ENCODE data around the gene C2CD5.

The C2CD5 gene

GRCh38 chr12:22413592-22413991, 130.8 kb downstream of the C2CD5 start:
- no peak for DNase-seq

- no peak for DNase-seq
These were observed 131.8 kb downstream of the C2CD5 start for GRCh38 chr12:22412581-22412980.

- no peak for DNase-seq
These were observed 133.9 kb downstream of the C2CD5 start for GRCh38 chr12:22410486-22410885.

- DNase-seq = peak; percentile 49 to 81
These were observed 134.8 kb downstream of the C2CD5 start for GRCh38 chr12:22409377-22410164.

GRCh38 chr12:22408610-22409376, 135.5 kb downstream of the C2CD5 start:
- DNase-seq = peak in 1 of 2 donors; percentile 32

- DNase-seq = no peak
These were observed 136.9 kb downstream of the C2CD5 start for GRCh38 chr12:22407397-22407796.

GRCh38 chr12:22406627-22407026, 137.7 kb downstream of the C2CD5 start:
- no peak for DNase-seq

- DNase-seq = no peak
These were observed 144.7 kb downstream of the C2CD5 start for GRCh38 chr12:22399464-22400180.
